Measurements from ENCODE around the gene CORO2B. TPM values are rescaled to one million over a fixed set of nuclear protein-coding genes. Genes with fewer than 3 reads are reported as not detected.
A peak's percentile ranks its signal among the peaks of the same experiment; 100 is the strongest.

Gene CORO2B
- total and polyA plus RNA-seq, 2 experiments from 2014 or later = 2.9 to 3.0 TPM

DNA sequence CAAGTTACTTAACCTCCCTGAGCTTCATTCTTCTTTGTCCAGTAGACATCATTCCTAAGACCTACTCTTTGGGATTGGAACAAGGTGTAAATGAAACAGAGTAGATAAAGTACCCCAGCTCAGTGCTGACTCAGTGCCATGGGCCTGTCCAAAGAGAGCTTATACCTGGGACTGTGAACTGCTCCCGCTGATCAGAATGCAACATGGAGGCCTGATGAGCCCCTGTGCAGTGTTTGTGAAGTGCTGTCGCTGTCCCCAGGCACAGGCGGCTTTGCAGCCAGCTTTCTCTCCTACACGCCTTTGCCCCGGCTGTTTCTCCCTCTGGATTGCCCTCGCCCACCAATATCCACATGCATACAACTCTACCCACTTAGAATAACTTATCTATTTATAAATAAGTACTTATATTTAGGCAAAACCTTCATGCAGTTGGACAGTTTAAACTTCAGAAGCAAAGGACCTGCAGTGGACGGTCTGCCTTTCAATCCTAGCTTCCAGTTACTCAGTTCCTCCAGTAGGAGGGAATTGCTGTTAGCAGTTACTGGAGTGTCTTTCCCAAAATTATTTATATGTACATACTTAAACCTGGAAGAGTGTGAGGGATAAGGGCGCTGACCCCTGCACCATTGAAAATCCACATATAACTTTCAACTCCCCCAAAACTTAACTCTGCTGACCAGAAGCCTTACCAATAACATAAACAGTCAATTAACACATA, 80.0 kb downstream of the CORO2B start:
- H3K36me3 ChIP-seq = no peaks in the 10 kb centered on the region
- TF ChIP-seq, protein P1, sequence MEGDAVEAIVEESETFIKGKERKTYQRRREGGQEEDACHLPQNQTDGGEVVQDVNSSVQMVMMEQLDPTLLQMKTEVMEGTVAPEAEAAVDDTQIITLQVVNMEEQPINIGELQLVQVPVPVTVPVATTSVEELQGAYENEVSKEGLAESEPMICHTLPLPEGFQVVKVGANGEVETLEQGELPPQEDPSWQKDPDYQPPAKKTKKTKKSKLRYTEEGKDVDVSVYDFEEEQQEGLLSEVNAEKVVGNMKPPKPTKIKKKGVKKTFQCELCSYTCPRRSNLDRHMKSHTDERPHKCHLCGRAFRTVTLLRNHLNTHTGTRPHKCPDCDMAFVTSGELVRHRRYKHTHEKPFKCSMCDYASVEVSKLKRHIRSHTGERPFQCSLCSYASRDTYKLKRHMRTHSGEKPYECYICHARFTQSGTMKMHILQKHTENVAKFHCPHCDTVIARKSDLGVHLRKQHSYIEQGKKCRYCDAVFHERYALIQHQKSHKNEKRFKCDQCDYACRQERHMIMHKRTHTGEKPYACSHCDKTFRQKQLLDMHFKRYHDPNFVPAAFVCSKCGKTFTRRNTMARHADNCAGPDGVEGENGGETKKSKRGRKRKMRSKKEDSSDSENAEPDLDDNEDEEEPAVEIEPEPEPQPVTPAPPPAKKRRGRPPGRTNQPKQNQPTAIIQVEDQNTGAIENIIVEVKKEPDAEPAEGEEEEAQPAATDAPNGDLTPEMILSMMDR (IDR thresholded peaks at IDR 0.05; ENCODE audit: low read depth, low read length) = no peak
- H3K27ac ChIP-seq = no peak overlapping the region

DNA sequence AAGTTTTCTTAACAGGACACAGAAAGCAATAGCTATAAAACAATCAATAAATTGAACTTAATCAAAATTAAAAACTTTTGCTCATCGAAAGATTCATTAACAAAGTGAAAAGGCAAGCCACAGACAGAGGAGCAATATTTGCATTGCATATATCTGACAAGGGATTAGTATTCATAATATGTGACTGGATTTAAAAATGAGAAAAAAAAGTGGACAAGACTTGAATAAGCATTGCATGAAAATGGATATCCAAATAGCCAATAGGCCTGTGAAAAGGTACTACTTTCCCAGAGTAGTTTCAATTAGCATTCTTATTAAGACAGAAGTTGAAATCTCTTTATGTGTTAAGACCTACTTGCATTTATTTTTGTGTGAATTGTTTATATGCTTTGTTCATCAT, 84.7 kb downstream of the CORO2B start:
- H3K4me1 ChIP-seq (ENCODE audit: low read depth) = peaks cover 6% of the 10 kb centered on the region
- no peaks in the 10 kb centered on the region for H3K36me3 ChIP-seq
- no peaks in the 10 kb centered on the region for H3K27me3 ChIP-seq
- TF ChIP-seq, protein P1 (IDR thresholded peaks at IDR 0.05; ENCODE audit: low read depth, low read length) = no peak
- DNase-seq (ENCODE audit: low read depth in 1 of 2, low spot score in 1 of 2) = no peak
- H3K27ac ChIP-seq = no peak overlapping the region
- no peak overlapping the region for H3K4me3 ChIP-seq
- H3K9me3 ChIP-seq (ENCODE audit: low read depth) = no peaks in the 10 kb centered on the region

More for the DNA sequence above, 80.0 kb downstream of the CORO2B start:
- H3K4me3 ChIP-seq = no peak overlapping the region
- H3K4me1 ChIP-seq (ENCODE audit: low read depth) = no peaks in the 10 kb centered on the region
- H3K27me3 ChIP-seq = no peaks in the 10 kb centered on the region
- peak in 1 of 2 donors; percentile 23 for DNase-seq (ENCODE audit: low read depth in 1 of 2, low spot score in 1 of 2)
- no peaks in the 10 kb centered on the region for H3K9me3 ChIP-seq (ENCODE audit: low read depth)

DNA sequence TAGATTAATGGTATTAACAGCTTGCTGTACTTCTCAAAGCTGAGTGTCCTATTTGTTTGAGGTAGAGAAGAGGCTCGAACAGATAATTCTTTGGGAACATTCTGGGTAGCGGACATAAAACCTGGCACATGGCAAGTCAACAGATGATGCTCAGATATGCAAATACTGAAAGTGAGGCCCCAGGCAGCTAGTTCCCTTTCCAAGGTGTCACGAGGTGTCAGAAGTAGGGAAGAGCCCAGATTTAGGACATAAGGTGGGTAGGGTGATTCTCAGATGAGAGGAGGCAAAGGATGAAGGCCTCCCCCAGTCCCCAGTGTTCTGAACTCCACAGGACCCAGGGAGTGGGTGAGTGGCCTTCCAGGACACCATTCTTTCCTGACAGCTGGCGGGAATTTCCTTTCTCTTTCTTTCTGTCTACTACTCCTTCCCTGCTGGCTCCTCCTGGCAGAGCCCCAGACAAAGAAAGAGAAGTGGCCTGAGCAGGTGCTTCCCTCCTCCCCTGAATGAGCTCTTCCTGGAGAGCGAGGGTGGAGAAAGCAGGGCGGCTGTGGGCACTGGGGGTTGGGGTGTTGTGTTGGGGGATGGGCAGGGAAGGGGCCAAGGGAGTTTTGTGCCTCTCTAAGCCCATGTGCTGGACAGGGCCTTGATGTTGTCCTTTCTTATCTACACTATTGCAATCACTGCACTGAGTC, 87.5 kb downstream of the CORO2B start:
- H3K27me3 ChIP-seq = no peaks in the 10 kb centered on the region
- peak in 1 of 2 donors; percentile 14 for DNase-seq (ENCODE audit: low read depth in 1 of 2, low spot score in 1 of 2)
- no peak overlapping the region for H3K4me3 ChIP-seq
- TF ChIP-seq, protein P1 (IDR thresholded peaks at IDR 0.05; ENCODE audit: low read depth, low read length) = no peak
- H3K27ac ChIP-seq = no peak overlapping the region
- H3K9me3 ChIP-seq (ENCODE audit: low read depth) = no peaks in the 10 kb centered on the region
- H3K36me3 ChIP-seq = no peaks in the 10 kb centered on the region
- H3K4me1 ChIP-seq (ENCODE audit: low read depth) = peaks cover 6% of the 10 kb centered on the region

DNA sequence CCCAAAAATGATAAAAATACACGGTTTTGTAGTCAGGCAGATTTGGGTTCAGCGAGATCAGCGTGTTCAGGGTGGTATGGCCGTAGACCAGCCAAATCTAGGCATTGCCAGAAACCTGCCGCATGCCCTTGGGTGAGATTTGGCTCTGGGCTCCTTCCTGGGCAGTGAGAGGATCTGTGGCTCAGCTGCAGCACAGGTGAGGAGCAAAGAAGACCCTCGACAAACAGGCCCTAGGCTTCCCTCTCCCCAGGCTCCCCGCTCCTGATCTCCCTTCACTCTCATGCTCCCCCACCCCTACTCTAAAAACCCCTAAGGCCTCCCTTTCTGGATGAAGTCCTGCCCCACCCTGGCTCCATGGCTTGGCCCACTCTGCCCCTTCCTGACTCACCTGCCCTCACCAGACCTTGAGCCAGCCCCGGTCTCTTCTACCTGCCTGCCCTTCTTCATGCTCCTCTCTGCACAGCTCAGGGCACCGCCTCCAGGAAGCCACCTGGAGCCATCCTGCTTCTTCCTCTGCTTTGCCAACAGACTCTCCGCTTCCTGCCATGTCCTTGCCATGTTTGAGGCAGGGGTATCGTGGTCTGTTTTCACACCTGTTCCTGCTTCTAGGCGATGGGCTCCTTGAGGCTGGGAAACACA, 88.1 kb downstream of the CORO2B start:
- Histone ChIP-seq H3K36me3 (no peaks in the 10 kb centered on the region), H3K9me3 (ENCODE audit: low read depth) (no peaks in the 10 kb centered on the region), H3K27ac (no peak overlapping the region), H3K4me3 (no peak overlapping the region), H3K27me3 (no peaks in the 10 kb centered on the region), H3K4me1 (ENCODE audit: low read depth) (peaks cover 6% of the 10 kb centered on the region)
- no peak for DNase-seq (ENCODE audit: low read depth in 1 of 2, low spot score in 1 of 2)
- TF ChIP-seq, protein P1 (IDR thresholded peaks at IDR 0.05; ENCODE audit: low read depth, low read length) = no peak

DNA sequence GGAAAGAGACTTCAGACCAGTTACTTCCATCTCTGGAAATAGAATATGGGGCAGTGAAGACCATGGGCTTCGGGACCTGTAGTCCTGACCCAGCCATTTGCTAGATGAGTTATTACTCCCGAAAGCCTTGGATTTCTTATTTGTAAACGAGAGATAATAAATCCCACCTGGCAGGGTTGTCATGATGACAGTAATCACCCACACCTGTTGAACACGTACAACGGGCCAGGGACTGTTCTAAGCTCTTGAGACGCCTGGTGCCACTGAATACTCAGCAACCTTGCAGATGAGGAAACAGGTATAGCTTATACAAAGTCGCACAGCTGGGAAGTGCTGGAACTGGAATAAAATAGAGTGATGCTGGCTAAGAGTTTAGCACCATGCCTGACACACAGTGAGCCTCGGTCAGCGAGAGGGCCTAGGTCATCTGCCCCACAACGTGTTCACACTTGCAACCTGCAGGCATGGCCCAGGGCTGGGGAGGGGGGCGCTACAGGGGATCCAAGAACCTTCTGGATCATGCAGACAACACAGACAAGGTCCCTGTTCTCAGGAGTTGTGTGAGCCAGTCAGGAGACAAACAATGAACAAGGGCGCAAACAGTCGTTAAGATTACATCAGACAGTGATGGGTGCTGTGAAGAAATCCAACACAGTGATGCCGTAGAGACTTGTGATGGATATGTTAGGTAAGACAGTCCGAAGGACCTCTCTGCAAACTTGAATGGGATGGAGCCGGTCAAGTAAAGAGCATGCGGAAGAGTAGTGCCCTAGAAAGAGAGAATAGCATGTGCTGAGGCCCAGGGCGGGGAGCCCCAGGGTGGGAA, 89.2 kb downstream of the CORO2B start:
- DNase-seq (ENCODE audit: low read depth in 1 of 2, low spot score in 1 of 2) = no peak
- no peak overlapping the region for H3K27ac ChIP-seq
- H3K36me3 ChIP-seq = no peaks in the 10 kb centered on the region
- H3K27me3 ChIP-seq = no peaks in the 10 kb centered on the region
- no peak overlapping the region for H3K4me3 ChIP-seq
- TF ChIP-seq, protein P1 (IDR thresholded peaks at IDR 0.05; ENCODE audit: low read depth, low read length) = no peak
- H3K4me1 ChIP-seq (ENCODE audit: low read depth) = peaks cover 6% of the 10 kb centered on the region
- H3K9me3 ChIP-seq (ENCODE audit: low read depth) = no peaks in the 10 kb centered on the region

All from cardiac muscle cell (in vitro differentiated cells and primary cell).